Suprapubic skin (tissue), 4 donors: ENCODE results near the gene CENPN. TPM values are rescaled to one million over a fixed set of nuclear protein-coding genes. Genes with fewer than 3 reads are reported as not detected.

ENCODE experiments used
- DNase-seq, 2 donors: peaks; one replicate each; pipeline ENCODE4 v3.0.0-alpha.2; 2019; ENCODE audit warnings: low spot score in 2 of 2
- H3K27ac ChIP-seq: fragments of 200-600 bp; sonication (generic); one replicate; pipeline ENCODE4 v1.5.1; 2019
- H3K27me3 ChIP-seq: fragments of 200-600 bp; sonication (generic); one replicate; pipeline ENCODE4 v1.5.1; 2019
- H3K36me3 ChIP-seq: fragments of 200-600 bp; sonication (generic); one replicate; pipeline ENCODE4 v1.5.1; 2019
- H3K4me1 ChIP-seq: fragments of 200-600 bp; sonication (generic); one replicate; pipeline ENCODE4 v1.5.1; 2019
- H3K4me3 ChIP-seq: fragments of 200-600 bp; sonication (generic); one replicate; pipeline ENCODE4 v1.5.1; 2019; ENCODE audit warnings: mild to moderate bottlenecking
- H3K9me3 ChIP-seq: fragments of 200-600 bp; sonication (generic); one replicate; pipeline ENCODE4 v1.5.1; 2019
- CTCF ChIP-seq, 2 donors: fragments of 200-600 bp in 1 of 2; fragments of 450-650 bp in 1 of 2; sonication (generic) in 1 of 2; IDR thresholded peaks; one replicate each; pipeline ENCODE4 v1.5.1; 2016 to 2019; ENCODE audit warnings: antibody characterized with exemption in 2 of 2, mild to moderate bottlenecking in 1 of 2, moderate library complexity in 1 of 2
- EP300 ChIP-seq: sonication (generic); formaldehyde crosslinking; IDR thresholded peaks from one replicate; pipeline ENCODE4 v1.6.1; 2017; ENCODE audit warnings: antibody characterized with exemption
- POLR2A ChIP-seq, 2 donors: fragments of 450-650 bp; IDR thresholded peaks; one replicate each; pipeline ENCODE4 v1.6.1; 2017; ENCODE audit warnings: antibody characterized with exemption in 2 of 2, mild to moderate bottlenecking in 2 of 2, moderate library complexity in 2 of 2
- POLR2AphosphoS5 ChIP-seq, 3 donors: sonication (generic); formaldehyde crosslinking; IDR thresholded peaks; one replicate each; pipeline ENCODE4 v1.6.1; 2017; ENCODE audit warnings: antibody characterized with exemption in 3 of 3
- WGBS: methylation state at CpG from one replicate; pipeline ENCODE4 v1.1.5; 2018; 5-methylcytosine and 5-hydroxymethylcytosine counted together
- total RNA-seq, 4 donors: library from RNA; depleted of rRNA; stranded (reverse); fragments of >200 nt; gene quantifications; one replicate each; pipeline ENCODE4 v1.1.0, GENCODE V29; 2016

CENPN gene
- total RNA-seq, 4 donors from 2014 or later: 2.5 to 7.6 (median 5.5) TPM

GRCh38 chr16:81060576-81061306, 53.7 kb downstream of the CENPN start:
- H3K4me3 ChIP-seq: no peak overlapping the region
- WGBS: 80% methylated on average over 13 of the region's 14 CpGs
- H3K4me1 ChIP-seq: no peaks in the 10 kb centered on the region
- no peak for DNase-seq
- no peaks in the 10 kb centered on the region for H3K27me3 ChIP-seq
- no peak overlapping the region for H3K27ac ChIP-seq
- H3K9me3 ChIP-seq: no peaks in the 10 kb centered on the region
- TF ChIP-seq CTCF (IDR thresholded peaks at IDR 0.05) (no peak), POLR2AphosphoS5 (IDR thresholded peaks at IDR 0.05) (no peak), POLR2A (IDR thresholded peaks at IDR 0.05) (no peak), EP300 (no peak)
- no peaks in the 10 kb centered on the region for H3K36me3 ChIP-seq

- no peak for DNase-seq
- no peaks in the 10 kb centered on the region for H3K36me3 ChIP-seq
- 90% methylated on average over 9 of the region's 10 CpGs for WGBS
Measured at GRCh38 chr16:81061307-81061640, 54.3 kb downstream of the CENPN start.

GRCh38 chr16:81061871-81062608, 55.0 kb downstream of the CENPN start:
- 85% methylated on average over 10 of the region's 10 CpGs for WGBS
- no peaks in the 10 kb centered on the region for H3K9me3 ChIP-seq
- no peak overlapping the region for H3K27ac ChIP-seq
- TF ChIP-seq CTCF (IDR thresholded peaks at IDR 0.05) (no peak), POLR2A (IDR thresholded peaks at IDR 0.05) (no peak), EP300 (no peak), POLR2AphosphoS5 (IDR thresholded peaks at IDR 0.05) (no peak)
- no peak for DNase-seq
- H3K4me3 ChIP-seq: no peak overlapping the region
- no peaks in the 10 kb centered on the region for H3K36me3 ChIP-seq
- no peaks in the 10 kb centered on the region for H3K4me1 ChIP-seq
- no peaks in the 10 kb centered on the region for H3K27me3 ChIP-seq

More at GRCh38 chr16:81061307-81061640, 54.3 kb downstream of the CENPN start:
- Histone ChIP-seq H3K4me1 (no peaks in the 10 kb centered on the region), H3K27me3 (no peaks in the 10 kb centered on the region), H3K4me3 (no peak overlapping the region), H3K27ac (no peak overlapping the region), H3K9me3 (no peaks in the 10 kb centered on the region)
- TF ChIP-seq EP300 (no peak), CTCF (IDR thresholded peaks at IDR 0.05) (no peak), POLR2A (IDR thresholded peaks at IDR 0.05) (no peak), POLR2AphosphoS5 (IDR thresholded peaks at IDR 0.05) (no peak)

- H3K27ac ChIP-seq: no peak overlapping the region
- DNase-seq: no peak
- TF ChIP-seq POLR2A (IDR thresholded peaks at IDR 0.05) (no peak), EP300 (no peak), POLR2AphosphoS5 (IDR thresholded peaks at IDR 0.05) (no peak), CTCF (IDR thresholded peaks at IDR 0.05) (no peak)
- 74% methylated on average over 4 of the region's 4 CpGs for WGBS
- no peaks in the 10 kb centered on the region for H3K27me3 ChIP-seq
- no peaks in the 10 kb centered on the region for H3K4me1 ChIP-seq
- no peaks in the 10 kb centered on the region for H3K9me3 ChIP-seq
- H3K36me3 ChIP-seq: no peaks in the 10 kb centered on the region
- H3K4me3 ChIP-seq: no peak overlapping the region
Measured at GRCh38 chr16:81066681-81067080, 59.7 kb downstream of the CENPN start.

GRCh38 chr16:81067166-81067565, 60.2 kb downstream of the CENPN start:
- H3K36me3 ChIP-seq: no peaks in the 10 kb centered on the region
- H3K4me3 ChIP-seq: no peak overlapping the region
- H3K27me3 ChIP-seq: no peaks in the 10 kb centered on the region
- H3K27ac ChIP-seq: no peak overlapping the region
- no peaks in the 10 kb centered on the region for H3K9me3 ChIP-seq
- TF ChIP-seq CTCF (IDR thresholded peaks at IDR 0.05): no peak
- no peak for TF ChIP-seq EP300
- TF ChIP-seq POLR2A (IDR thresholded peaks at IDR 0.05): no peak
- TF ChIP-seq POLR2AphosphoS5 (IDR thresholded peaks at IDR 0.05): no peak
- H3K4me1 ChIP-seq: no peaks in the 10 kb centered on the region
- no peak for DNase-seq
- 76% methylated on average over 1 of the region's 1 CpG for WGBS
